DOHH2 (cell line): ENCODE data around the gene NBAS.

ENCODE experiments used
- H3F3A ChIP-seq: fragments of 200-600 bp; sonication (generic), shearing (Covaris generic); 2 replicates; pipeline ENCODE4 v1.6.0; 2016; ENCODE audit warnings: antibody characterized with exemption, mild to moderate bottlenecking; ENCODE audit not compliant: control insufficient read depth, insufficient read depth
- H3K27ac ChIP-seq: fragments of 200-600 bp; sonication (generic); 2 replicates; pipeline ENCODE4 v1.5.1; 2014; ENCODE audit warnings: low read depth, mild to moderate bottlenecking, low read length, moderate library complexity
- H3K27me3 ChIP-seq: fragments of 200-600 bp; sonication (generic); 2 replicates; pipeline ENCODE4 v1.6.1; 2014; ENCODE audit warnings: mild to moderate bottlenecking, low read length, mixed read lengths; ENCODE audit not compliant: control insufficient read depth
- H3K36me3 ChIP-seq: fragments of 200-600 bp; sonication (generic); 2 replicates; pipeline ENCODE4 v1.6.1; 2014; ENCODE audit warnings: mild to moderate bottlenecking, low read length, moderate library complexity, mixed read lengths; ENCODE audit not compliant: control insufficient read depth
- H3K4me1 ChIP-seq: fragments of 200-600 bp; sonication (generic); 2 replicates; pipeline ENCODE4 v1.6.1; 2014; ENCODE audit warnings: mild to moderate bottlenecking, low read length, mixed read lengths; ENCODE audit not compliant: control insufficient read depth
- H3K4me2 ChIP-seq: fragments of 200-600 bp; sonication (generic); 2 replicates; pipeline ENCODE4 v1.6.0; 2014; ENCODE audit warnings: mild to moderate bottlenecking, low read length, moderate library complexity
- H3K4me3 ChIP-seq: fragments of 200-600 bp; sonication (generic); 2 replicates; pipeline ENCODE4 v1.5.1; 2014; ENCODE audit warnings: mild to moderate bottlenecking, low read length, mixed read lengths
- H3K79me2 ChIP-seq: fragments of 200-600 bp; sonication (generic); 2 replicates; pipeline ENCODE4 v1.6.1; 2014; ENCODE audit warnings: mild to moderate bottlenecking, low read length, mixed read lengths; ENCODE audit not compliant: control insufficient read depth
- H3K9me2 ChIP-seq: fragments of 200-600 bp; sonication (generic); replicated peaks from 2 replicates; pipeline ENCODE4 v1.6.1; 2014; ENCODE audit warnings: mild to moderate bottlenecking, low read length, mixed read lengths; ENCODE audit not compliant: control insufficient read depth
- H3K9me3 ChIP-seq: fragments of 200-600 bp; sonication (generic); 2 replicates; pipeline ENCODE4 v1.6.1; 2014; ENCODE audit warnings: antibody characterized with exemption, low read length, mixed read lengths; ENCODE audit not compliant: control insufficient read depth, insufficient read depth
- H4K20me1 ChIP-seq: fragments of 200-600 bp; sonication (generic); 2 replicates; pipeline ENCODE4 v1.6.0; 2014; ENCODE audit warnings: low read depth, mild to moderate bottlenecking, antibody characterized with exemption, low read length, moderate library complexity; ENCODE audit not compliant: control insufficient read depth, insufficient read depth
- EZH2phosphoT487 ChIP-seq: fragments of 200-600 bp; sonication (generic); IDR thresholded peaks from 2 replicates; pipeline ENCODE4 v1.6.1; 2017; ENCODE audit warnings: borderline replicate concordance, mild to moderate bottlenecking, antibody characterized with exemption, low read length, moderate library complexity, mixed read lengths
- TF ChIP-seq, protein P1 (sequence below): fragments of 200-600 bp; sonication (generic); IDR thresholded peaks from one replicate; pipeline ENCODE4 v1.5.1; 2014; ENCODE audit warnings: antibody characterized with exemption, mild to moderate bottlenecking, low read depth, low read length; ENCODE audit not compliant: poor library complexity, severe bottlenecking

NBAS gene

DNA sequence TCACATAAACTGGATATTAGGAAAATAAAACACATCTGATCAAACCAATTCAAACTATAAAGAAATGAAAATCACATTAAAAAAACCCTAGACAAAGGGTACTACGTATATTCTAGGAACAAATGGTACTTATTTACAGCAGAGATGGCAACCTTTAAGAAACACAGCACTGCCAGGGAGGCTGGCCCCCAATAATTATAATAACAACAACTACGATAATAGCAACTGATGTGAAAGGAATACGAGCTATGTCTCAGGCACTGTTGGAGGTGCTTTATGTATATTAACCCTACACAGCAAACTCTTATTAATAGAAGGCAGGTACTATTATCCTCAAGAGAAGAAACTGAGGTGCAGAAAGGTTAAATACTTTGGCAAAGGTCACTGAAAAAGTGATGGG is 193.9 kb downstream of the NBAS start:
- no peaks in the 10 kb centered on the region for H3K27me3 ChIP-seq
- no peak overlapping the region for H3K4me2 ChIP-seq
- peaks cover 11% of the 10 kb centered on the region for H3K4me1 ChIP-seq

DNA sequence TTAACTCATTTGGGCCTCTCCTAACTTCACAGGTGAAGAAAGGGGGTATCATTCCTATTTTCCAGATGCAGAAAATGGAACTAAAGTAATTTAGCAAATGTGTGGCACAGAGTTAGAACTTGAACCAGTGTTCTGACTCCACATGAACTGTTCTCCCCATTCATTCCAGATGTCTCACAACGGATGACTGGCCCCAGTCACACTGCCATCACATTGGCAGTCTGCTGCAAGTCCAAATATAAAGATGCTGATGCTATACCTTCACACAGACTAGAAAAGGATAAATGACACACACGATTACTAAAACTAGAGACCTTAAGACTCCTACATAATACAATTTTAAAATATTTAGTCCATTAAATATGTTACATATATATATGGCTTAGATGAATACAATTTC is 195.7 kb downstream of the NBAS start:
- H3K4me1 ChIP-seq, result peaks cover 11% of the 10 kb centered on the region
- no peaks in the 10 kb centered on the region for H3K9me2 ChIP-seq
- no peak overlapping the region for H3K4me2 ChIP-seq
- no peaks in the 10 kb centered on the region for H3K36me3 ChIP-seq
- no peaks in the 10 kb centered on the region for H3K79me2 ChIP-seq
- no peaks in the 10 kb centered on the region for H3F3A ChIP-seq
- no peaks in the 10 kb centered on the region for H4K20me1 ChIP-seq
- H3K9me3 ChIP-seq, result no peaks in the 10 kb centered on the region
- H3K27me3 ChIP-seq, result no peaks in the 10 kb centered on the region
- no peak overlapping the region for H3K27ac ChIP-seq
- no peak overlapping the region for H3K4me3 ChIP-seq
- no peak for TF ChIP-seq EZH2phosphoT487
- TF ChIP-seq, protein P1, sequence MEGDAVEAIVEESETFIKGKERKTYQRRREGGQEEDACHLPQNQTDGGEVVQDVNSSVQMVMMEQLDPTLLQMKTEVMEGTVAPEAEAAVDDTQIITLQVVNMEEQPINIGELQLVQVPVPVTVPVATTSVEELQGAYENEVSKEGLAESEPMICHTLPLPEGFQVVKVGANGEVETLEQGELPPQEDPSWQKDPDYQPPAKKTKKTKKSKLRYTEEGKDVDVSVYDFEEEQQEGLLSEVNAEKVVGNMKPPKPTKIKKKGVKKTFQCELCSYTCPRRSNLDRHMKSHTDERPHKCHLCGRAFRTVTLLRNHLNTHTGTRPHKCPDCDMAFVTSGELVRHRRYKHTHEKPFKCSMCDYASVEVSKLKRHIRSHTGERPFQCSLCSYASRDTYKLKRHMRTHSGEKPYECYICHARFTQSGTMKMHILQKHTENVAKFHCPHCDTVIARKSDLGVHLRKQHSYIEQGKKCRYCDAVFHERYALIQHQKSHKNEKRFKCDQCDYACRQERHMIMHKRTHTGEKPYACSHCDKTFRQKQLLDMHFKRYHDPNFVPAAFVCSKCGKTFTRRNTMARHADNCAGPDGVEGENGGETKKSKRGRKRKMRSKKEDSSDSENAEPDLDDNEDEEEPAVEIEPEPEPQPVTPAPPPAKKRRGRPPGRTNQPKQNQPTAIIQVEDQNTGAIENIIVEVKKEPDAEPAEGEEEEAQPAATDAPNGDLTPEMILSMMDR, result no peak

More for the DNA sequence above, 193.9 kb downstream of the NBAS start:
- Histone ChIP-seq H4K20me1 (no peaks in the 10 kb centered on the region), H3K36me3 (no peaks in the 10 kb centered on the region), H3K79me2 (no peaks in the 10 kb centered on the region), H3K4me3 (no peak overlapping the region), H3K9me3 (no peaks in the 10 kb centered on the region), H3F3A (no peaks in the 10 kb centered on the region), H3K27ac (no peak overlapping the region), H3K9me2 (no peaks in the 10 kb centered on the region)
- TF ChIP-seq EZH2phosphoT487, result no peak
- TF ChIP-seq, protein P1, result no peak

DNA sequence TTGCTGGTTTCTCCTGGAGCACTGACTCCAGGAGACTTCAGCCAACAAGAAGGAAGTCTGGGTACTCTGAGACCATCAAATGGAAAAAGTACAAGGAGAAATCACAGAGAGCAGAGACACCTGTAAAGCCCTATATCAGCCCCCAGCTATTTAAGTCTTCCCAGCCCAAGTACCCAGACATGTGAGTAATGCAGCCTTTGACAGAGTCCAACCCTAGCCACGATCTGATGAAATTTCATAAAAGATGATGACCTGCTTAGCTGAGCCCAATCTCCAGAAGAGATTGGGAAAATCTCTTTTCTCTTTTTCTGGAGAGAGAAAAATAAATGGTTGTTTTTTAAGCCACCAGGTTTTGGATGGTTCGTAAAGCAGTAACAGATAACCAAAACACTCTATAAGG is 196.6 kb downstream of the NBAS start:
- no peaks in the 10 kb centered on the region for H3K36me3 ChIP-seq

More for the DNA sequence above, 196.6 kb downstream of the NBAS start:
- Histone ChIP-seq H3K4me3 (no peak overlapping the region), H4K20me1 (no peaks in the 10 kb centered on the region), H3K27ac (no peak overlapping the region), H3K79me2 (no peaks in the 10 kb centered on the region), H3K9me2 (no peaks in the 10 kb centered on the region), H3K4me1 (peaks cover 11% of the 10 kb centered on the region), H3K4me2 (no peak overlapping the region), H3K27me3 (no peaks in the 10 kb centered on the region), H3K9me3 (no peaks in the 10 kb centered on the region), H3F3A (no peaks in the 10 kb centered on the region)
- no peak for TF ChIP-seq EZH2phosphoT487
- TF ChIP-seq, protein P1, result no peak
